Testis (tissue), 3 donors: ENCODE measurements around the gene ANO6. TPM values are rescaled to one million over a fixed set of nuclear protein-coding genes. Genes with fewer than 3 reads are reported as not detected.

Source experiments
- DNase-seq: peaks from one replicate; pipeline ENCODE4 v3.0.0-alpha.2; 2019
- H3K27ac ChIP-seq, 2 donors: fragments of 200-600 bp; sonication (generic); one replicate each; pipeline ENCODE4 v1.5.1; 2019
- H3K27me3 ChIP-seq: fragments of 200-600 bp; sonication (generic); one replicate; pipeline ENCODE4 v1.5.1; 2019
- H3K36me3 ChIP-seq: fragments of 200-600 bp; sonication (generic); one replicate; pipeline ENCODE4 v1.5.1; 2017; ENCODE audit warnings: low read depth; ENCODE audit errors: missing control alignments
- H3K4me1 ChIP-seq: fragments of 200-600 bp; sonication (generic); one replicate; pipeline ENCODE4 v1.5.1; 2019
- H3K4me3 ChIP-seq, 2 donors: fragments of 200-600 bp; sonication (generic); one replicate each; pipeline ENCODE4 v1.5.1; 2017 to 2019
- H3K9me3 ChIP-seq: fragments of 200-600 bp; sonication (generic); one replicate; pipeline ENCODE4 v1.5.1; 2017
- CTCF ChIP-seq, 3 experiments: fragments of 450-650 bp in 2 of 3; fragments of 200-600 bp in 1 of 3; sonication (generic) in 1 of 3; IDR thresholded peaks; one replicate each; pipeline ENCODE4 v1.5.1; 2016 to 2019; ENCODE audit warnings: antibody characterized with exemption in 3 of 3, mild to moderate bottlenecking in 2 of 3, moderate library complexity in 1 of 3
- POLR2A ChIP-seq: fragments of 450-650 bp; IDR thresholded peaks from one replicate; pipeline ENCODE4 v1.6.1; 2017; ENCODE audit warnings: antibody characterized with exemption, mild to moderate bottlenecking, moderate library complexity
- WGBS, 2 donors: methylation state at CpG; one replicate each; pipeline ENCODE4 v1.1.5; 2018; 5-methylcytosine and 5-hydroxymethylcytosine counted together
- intact Hi-C: fragments of 100-400 bp; cut with DNase I; formaldehyde crosslinking; loops from one replicate; pipeline ENCODE4 v1.15.1; 2023; ENCODE audit warnings: low total_unique reads
- polyA plus RNA-seq: library from polyadenylated mRNA; stranded (reverse); fragments of 350-450 nt; fragmentation: Illumina TruSeq; extraction: RNeasy Lipid Tissue Mini Kit (QIAGEN cat#74804); gene quantifications from one replicate; pipeline ENCODE4 v1.2.3, GENCODE V29; 2014; ENCODE audit warnings: low read depth, low replicate concordance; ENCODE audit not compliant: insufficient read depth
- total RNA-seq, 2 donors: library from RNA; depleted of rRNA; stranded (reverse); fragments of >200 nt; gene quantifications; one replicate each; pipeline ENCODE4 v1.2.3, GENCODE V29; 2016

Gene ANO6
- total and polyA plus RNA-seq, 3 donors from 2014 or later: 33.1 to 75.7 (median 58.0) TPM

- no peak overlapping the region for H3K27ac ChIP-seq
- intact Hi-C loops: no loop called here
- TF ChIP-seq POLR2A: no peak
- TF ChIP-seq CTCF (IDR thresholded peaks at IDR 0.05): no peak
- no peaks in the 10 kb centered on the region for H3K9me3 ChIP-seq
- DNase-seq: no peak
- WGBS, 2 donors: 89 to 93% methylated on average over 4 of the region's 4 CpGs
- no peaks in the 10 kb centered on the region for H3K36me3 ChIP-seq
- H3K27me3 ChIP-seq: no peaks in the 10 kb centered on the region
- H3K4me1 ChIP-seq: peaks cover 30% of the 10 kb centered on the region
- no peak overlapping the region for H3K4me3 ChIP-seq
Measured at GRCh38 chr12:45282411-45282810, 66.5 kb downstream of the ANO6 start.

GRCh38 chr12:45284096-45284901 lies 68.4 kb downstream of the ANO6 start:
- no peaks in the 10 kb centered on the region for H3K9me3 ChIP-seq
- no peaks in the 10 kb centered on the region for H3K36me3 ChIP-seq
- no peak overlapping the region for H3K4me3 ChIP-seq
- H3K4me1 ChIP-seq: peaks cover 18% of the 10 kb centered on the region
- no peaks in the 10 kb centered on the region for H3K27me3 ChIP-seq
- WGBS, 2 donors: 48 to 51% methylated on average over 8 of the region's 8 CpGs
- intact Hi-C loops: no loop called here
- TF ChIP-seq CTCF (IDR thresholded peaks at IDR 0.05) (no peak), POLR2A (no peak)
- H3K27ac ChIP-seq: no peak overlapping the region
- DNase-seq: no peak

- Histone ChIP-seq H3K27me3 (no peaks in the 10 kb centered on the region), H3K4me3 (no peak overlapping the region), H3K27ac (no peak overlapping the region), H3K9me3 (no peaks in the 10 kb centered on the region), H3K36me3 (no peaks in the 10 kb centered on the region), H3K4me1 (peaks cover 6% of the 10 kb centered on the region)
- intact Hi-C loops: no loop called here
- 68 to 90% methylated on average over 2 of the region's 2 CpGs for WGBS, 2 donors
- TF ChIP-seq POLR2A (no peak), CTCF (IDR thresholded peaks at IDR 0.05) (no peak)
- DNase-seq: no peak
Measured at GRCh38 chr12:45285717-45286116, 69.8 kb downstream of the ANO6 start.

- TF ChIP-seq CTCF (IDR thresholded peaks at IDR 0.05): no peak
- TF ChIP-seq POLR2A: no peak
- 92 to 96% methylated on average over 2 of the region's 2 CpGs for WGBS, 2 donors
- Histone ChIP-seq H3K4me3 (no peak overlapping the region), H3K27ac (no peak overlapping the region), H3K9me3 (no peaks in the 10 kb centered on the region), H3K36me3 (no peaks in the 10 kb centered on the region), H3K27me3 (no peaks in the 10 kb centered on the region), H3K4me1 (peaks cover 6% of the 10 kb centered on the region)
- intact Hi-C loops: no loop called here
- no peak for DNase-seq
Measured at GRCh38 chr12:45286621-45287020, 70.7 kb downstream of the ANO6 start.
